ENCODE measurements around the gene ZC2HC1B. TPM values are rescaled to one million over a fixed set of nuclear protein-coding genes. Genes with fewer than 3 reads are reported as not detected.

ZC2HC1B gene
- total RNA-seq, 2 experiments from 2014 or later = not detected

DNA sequence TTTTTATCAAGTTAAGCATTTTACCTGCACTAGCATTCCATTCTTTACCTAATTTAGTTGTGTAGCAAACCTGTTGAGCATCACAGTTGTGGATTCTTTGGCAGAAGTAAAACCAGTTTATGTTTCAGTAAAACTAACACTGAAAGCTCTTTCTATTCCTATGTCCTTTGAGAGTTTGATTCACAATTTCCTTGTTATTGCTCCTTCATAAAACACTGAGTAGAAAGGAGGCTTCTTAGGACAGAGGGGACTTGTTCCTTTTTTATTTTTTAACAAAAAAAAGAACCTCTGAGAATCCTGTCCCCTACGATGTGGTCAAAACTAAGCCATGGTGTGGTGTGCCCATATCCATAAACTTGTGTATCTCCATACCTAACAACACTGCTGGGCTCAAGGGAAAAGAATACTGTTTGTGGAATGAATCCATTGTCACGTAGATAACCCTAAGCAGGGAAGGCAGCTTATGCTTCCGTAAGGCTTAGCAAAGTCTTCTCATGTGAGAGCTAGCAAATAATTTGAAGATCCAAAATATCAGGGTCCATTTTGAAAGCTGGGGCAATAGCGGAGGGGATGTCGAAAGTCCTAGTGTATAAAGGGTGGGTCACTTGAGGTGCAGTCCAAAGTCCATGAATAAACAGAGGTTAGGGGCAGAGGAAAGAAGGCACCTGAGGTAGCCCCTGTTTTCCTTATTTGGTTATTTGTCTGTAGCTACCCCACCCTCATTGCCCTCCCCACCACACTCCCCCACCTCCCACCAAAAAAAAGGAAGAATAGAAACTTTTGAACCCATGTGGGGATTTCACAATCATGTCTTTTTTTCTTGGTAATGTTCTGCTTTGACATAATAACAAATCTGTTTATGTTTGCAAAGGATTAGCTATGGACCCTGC lies 72.7 kb downstream of the ZC2HC1B start:
- no peaks in the 10 kb centered on the region for H3K36me3 Mint-ChIP-seq (ENCODE audit: low read depth)
- H3K4me1 Mint-ChIP-seq (ENCODE audit: low read depth) = peaks cover 10% of the 10 kb centered on the region
- ChIA-PET POLR2A (no interaction called here), CTCF (interaction anchor here (1.9 to 10.8 kb wide), 3 partner anchors 76 to 360 kb away, joined by 5 to 161 read pairs (median 79); no protein-coding TSS in a partner anchor)
- H3K4me3 Mint-ChIP-seq = no peak overlapping the region
- no peaks in the 10 kb centered on the region for H3K9me3 Mint-ChIP-seq (ENCODE audit: insufficient read depth)
- H3K27ac Mint-ChIP-seq = no peak overlapping the region
- H3K27me3 Mint-ChIP-seq (ENCODE audit: low read depth) = peaks cover 7% of the 10 kb centered on the region
- no peak for DNase-seq
- no peak for ATAC-seq

DNA sequence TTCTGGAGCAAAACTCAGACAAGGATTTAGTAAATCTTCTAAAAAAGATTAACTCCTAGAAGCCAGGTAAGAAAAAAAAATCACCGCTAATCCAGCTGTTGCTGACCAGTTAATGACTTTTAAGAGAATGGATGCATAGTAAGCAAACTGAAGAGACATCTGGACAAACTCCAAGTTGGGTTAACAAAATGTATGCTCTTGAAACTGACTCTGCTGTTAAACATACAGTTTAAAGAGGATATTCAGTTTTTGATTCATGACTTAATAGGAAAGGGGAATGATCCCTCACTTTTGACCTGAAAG lies 73.3 kb downstream of the ZC2HC1B start:
- ATAC-seq = no peak
- Mint-ChIP-seq H3K27ac (no peak overlapping the region), H3K36me3 (ENCODE audit: low read depth) (no peaks in the 10 kb centered on the region), H3K4me1 (ENCODE audit: low read depth) (peaks cover 15% of the 10 kb centered on the region), H3K27me3 (ENCODE audit: low read depth) (peaks cover 7% of the 10 kb centered on the region), H3K4me3 (no peak overlapping the region), H3K9me3 (ENCODE audit: insufficient read depth) (no peaks in the 10 kb centered on the region)
- no peak for DNase-seq
- POLR2A ChIA-PET = no interaction called here
- CTCF ChIA-PET = interaction anchor here (1.9 to 10.8 kb wide), 3 partner anchors 75 to 360 kb away, joined by 5 to 161 read pairs (median 79); no protein-coding TSS in a partner anchor

DNA sequence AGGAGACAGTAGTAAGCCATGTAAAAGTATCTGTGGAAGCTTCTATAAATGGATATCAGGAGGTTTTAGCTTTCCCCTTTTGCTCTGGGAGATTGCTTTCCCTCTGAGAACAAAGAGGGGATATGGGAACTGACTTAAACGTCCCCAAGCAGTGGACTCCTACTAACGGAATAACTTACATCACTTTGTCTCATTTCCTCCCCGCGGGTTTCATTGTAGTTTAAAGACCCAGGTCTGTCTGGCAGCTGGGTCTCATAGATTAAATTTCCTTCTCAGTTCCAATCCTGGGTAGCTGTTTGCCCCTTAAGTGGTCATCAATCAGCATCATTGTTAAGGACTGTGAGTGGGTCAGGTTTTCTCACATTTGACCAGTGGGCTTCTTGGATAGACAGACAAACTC lies 75.1 kb downstream of the ZC2HC1B start:
- DNase-seq = no peak
- ChIA-PET POLR2A (interaction anchor here (1.0 kb wide), 1 partner anchor 156 kb away, joined by 4 read pairs; the partner anchor contains the start of gene SF3B5), CTCF (interaction anchor here (0.8 to 10.8 kb wide), 46 partner anchors 8 to 427 kb away, joined by 3 to 161 read pairs (median 6); partner anchors contain the start of genes FUCA2, LTV1, SF3B5 and ZC2HC1B)
- Mint-ChIP-seq H3K27me3 (ENCODE audit: low read depth) (peaks cover 5% of the 10 kb centered on the region), H3K4me3 (no peak overlapping the region), H3K36me3 (ENCODE audit: low read depth) (no peaks in the 10 kb centered on the region), H3K4me1 (ENCODE audit: low read depth) (peaks cover 15% of the 10 kb centered on the region), H3K27ac (no peak overlapping the region), H3K9me3 (ENCODE audit: insufficient read depth) (no peaks in the 10 kb centered on the region)
- ATAC-seq = no peak

- H3K27ac Mint-ChIP-seq = no peak overlapping the region
Observed at GRCh38 chr6:143940011-143940597, 75.8 kb downstream of the ZC2HC1B start.

GRCh38 chr6:143941852-143942627 lies 77.8 kb downstream of the ZC2HC1B start:
- ChIA-PET CTCF (interaction anchor here (0.7 to 10.8 kb wide), 35 partner anchors 9 to 406 kb away, joined by 3 to 161 read pairs (median 4); partner anchors contain the start of gene LTV1), POLR2A (interaction anchor here (0.6 to 1.1 kb wide), 2 partner anchors 113 to 368 kb away, joined by 3 to 4 read pairs; no protein-coding TSS in a partner anchor)
- H3K9me3 Mint-ChIP-seq (ENCODE audit: insufficient read depth) = no peaks in the 10 kb centered on the region

More at GRCh38 chr6:143940011-143940597, 75.8 kb downstream of the ZC2HC1B start:
- ATAC-seq = peak; percentile 87
- peak; percentile 77 for DNase-seq
- ChIA-PET POLR2A (interaction anchor here (1.0 to 1.2 kb wide), 2 partner anchors 74 to 156 kb away, joined by 4 read pairs; partner anchors contain the start of gene SF3B5), CTCF (interaction anchor here (0.6 to 10.8 kb wide), 74 partner anchors 8 to 628 kb away, joined by 3 to 161 read pairs (median 4); partner anchors contain the start of genes FUCA2, LTV1, SF3B5 and ZC2HC1B)
- Mint-ChIP-seq H3K4me1 (ENCODE audit: low read depth) (peaks cover 15% of the 10 kb centered on the region), H3K36me3 (ENCODE audit: low read depth) (no peaks in the 10 kb centered on the region), H3K4me3 (no peak overlapping the region), H3K9me3 (ENCODE audit: insufficient read depth) (no peaks in the 10 kb centered on the region), H3K27me3 (ENCODE audit: low read depth) (peaks cover 5% of the 10 kb centered on the region)

DNA sequence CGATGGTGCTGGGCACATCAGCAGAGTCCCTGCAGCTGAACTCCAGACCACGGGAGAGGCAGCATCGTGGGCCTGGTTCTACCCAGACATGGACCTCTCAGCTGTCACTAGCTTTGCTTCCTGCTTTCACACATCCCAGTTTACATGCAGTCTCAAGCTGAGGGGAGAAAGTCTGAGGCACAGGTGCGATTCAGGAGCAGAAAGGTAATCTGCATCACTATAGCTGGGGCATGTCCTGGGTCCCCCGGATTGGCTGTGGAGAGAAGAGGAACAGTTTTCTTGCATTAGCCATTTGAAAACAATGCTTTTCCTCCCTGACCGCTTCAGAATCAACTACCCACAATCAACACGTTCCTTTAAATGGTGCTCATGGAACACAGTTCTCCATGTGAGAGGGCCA lies 83.9 kb downstream of the ZC2HC1B start:
- Mint-ChIP-seq H3K9me3 (ENCODE audit: insufficient read depth) (no peaks in the 10 kb centered on the region), H3K4me1 (ENCODE audit: low read depth) (no peaks in the 10 kb centered on the region), H3K4me3 (no peak overlapping the region), H3K27me3 (ENCODE audit: low read depth) (no peaks in the 10 kb centered on the region), H3K27ac (no peak overlapping the region), H3K36me3 (ENCODE audit: low read depth) (no peaks in the 10 kb centered on the region)
- ATAC-seq = no peak
- POLR2A ChIA-PET = no interaction called here
- CTCF ChIA-PET = interaction anchor here (0.7 to 3.6 kb wide), 3 partner anchors 8 to 65 kb away, joined by 3 to 20 read pairs (median 9); no protein-coding TSS in a partner anchor
- no peak for DNase-seq

More at GRCh38 chr6:143941852-143942627, 77.8 kb downstream of the ZC2HC1B start:
- Mint-ChIP-seq H3K27ac (peak overlapping the region; percentile 30), H3K4me1 (ENCODE audit: low read depth) (peaks cover 15% of the 10 kb centered on the region), H3K36me3 (ENCODE audit: low read depth) (no peaks in the 10 kb centered on the region), H3K4me3 (no peak overlapping the region), H3K27me3 (ENCODE audit: low read depth) (peaks cover 3% of the 10 kb centered on the region)
- DNase-seq = peak; percentile 77
- peak; percentile 76 for ATAC-seq

DNA sequence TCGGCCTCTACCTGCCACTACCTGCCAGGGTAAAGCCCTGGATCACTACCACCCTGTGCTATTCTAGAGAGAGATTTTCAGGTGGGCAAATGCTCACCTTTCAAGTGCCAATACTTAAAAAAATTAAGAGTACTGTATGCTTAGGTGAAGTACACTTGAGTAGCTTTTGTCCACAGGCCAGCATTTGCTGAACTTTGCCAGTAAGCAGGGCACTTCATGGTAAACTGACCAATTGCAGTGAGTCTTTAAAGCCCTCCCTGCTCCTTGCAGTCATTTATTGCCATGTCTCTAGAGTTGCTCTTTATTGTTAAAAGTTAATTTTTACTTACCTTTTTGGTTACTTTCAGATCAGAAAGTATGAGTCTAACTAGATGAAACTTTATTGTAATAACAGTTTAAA lies 85.3 kb downstream of the ZC2HC1B start:
- Mint-ChIP-seq H3K4me3 (no peak overlapping the region), H3K9me3 (ENCODE audit: insufficient read depth) (no peaks in the 10 kb centered on the region), H3K27me3 (ENCODE audit: low read depth) (no peaks in the 10 kb centered on the region), H3K4me1 (ENCODE audit: low read depth) (no peaks in the 10 kb centered on the region), H3K27ac (no peak overlapping the region), H3K36me3 (ENCODE audit: low read depth) (no peaks in the 10 kb centered on the region)
- POLR2A ChIA-PET = no interaction called here
- ATAC-seq (no peak), DNase-seq (peak; percentile 2)
- CTCF ChIA-PET = interaction anchor here (2.8 to 3.6 kb wide), 2 partner anchors 10 to 64 kb away, joined by 9 to 20 read pairs; no protein-coding TSS in a partner anchor

- DNase-seq (peak; percentile 18), ATAC-seq (no peak)
- no peak overlapping the region for H3K4me3 Mint-ChIP-seq
- POLR2A ChIA-PET = no interaction called here
- H3K36me3 Mint-ChIP-seq (ENCODE audit: low read depth) = no peaks in the 10 kb centered on the region
- CTCF ChIA-PET = interaction anchor here (2.2 to 3.6 kb wide), 3 partner anchors 8 to 64 kb away, joined by 9 to 20 read pairs (median 9); no protein-coding TSS in a partner anchor
- H3K27me3 Mint-ChIP-seq (ENCODE audit: low read depth) = no peaks in the 10 kb centered on the region
- no peaks in the 10 kb centered on the region for H3K9me3 Mint-ChIP-seq (ENCODE audit: insufficient read depth)
- H3K4me1 Mint-ChIP-seq (ENCODE audit: low read depth) = no peaks in the 10 kb centered on the region
- H3K27ac Mint-ChIP-seq = no peak overlapping the region
Observed at GRCh38 chr6:143949962-143950361, 85.7 kb downstream of the ZC2HC1B start.

DNA sequence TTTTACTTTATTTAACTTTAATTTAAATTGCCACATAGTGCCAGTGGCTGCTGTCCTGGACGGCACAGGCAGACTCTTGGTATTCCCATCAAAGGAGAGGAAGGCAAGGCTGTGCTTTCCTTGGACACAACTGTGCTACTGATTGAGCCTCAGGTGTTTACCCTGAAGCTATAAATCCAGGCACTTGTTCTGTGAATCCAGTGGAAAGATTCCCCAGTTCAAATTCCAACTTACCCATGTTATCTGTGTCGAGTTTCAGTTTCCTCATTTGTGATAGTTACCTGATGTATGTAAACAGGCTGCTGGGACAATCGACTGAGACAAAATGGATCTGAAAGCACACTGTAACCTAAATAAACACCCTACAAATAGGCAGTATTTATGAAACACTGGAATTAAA lies 86.6 kb downstream of the ZC2HC1B start:
- no peaks in the 10 kb centered on the region for H3K4me1 Mint-ChIP-seq (ENCODE audit: low read depth)
- no peaks in the 10 kb centered on the region for H3K36me3 Mint-ChIP-seq (ENCODE audit: low read depth)
- CTCF ChIA-PET = interaction anchor here (2.2 to 3.6 kb wide), 2 partner anchors 9 to 11 kb away, joined by 9 to 20 read pairs; no protein-coding TSS in a partner anchor
- H3K4me3 Mint-ChIP-seq = no peak overlapping the region
- H3K27ac Mint-ChIP-seq = no peak overlapping the region
- H3K9me3 Mint-ChIP-seq (ENCODE audit: insufficient read depth) = no peaks in the 10 kb centered on the region
- no peak for ATAC-seq
- POLR2A ChIA-PET = no interaction called here
- DNase-seq = peak; percentile 10
- H3K27me3 Mint-ChIP-seq (ENCODE audit: low read depth) = no peaks in the 10 kb centered on the region

DNA sequence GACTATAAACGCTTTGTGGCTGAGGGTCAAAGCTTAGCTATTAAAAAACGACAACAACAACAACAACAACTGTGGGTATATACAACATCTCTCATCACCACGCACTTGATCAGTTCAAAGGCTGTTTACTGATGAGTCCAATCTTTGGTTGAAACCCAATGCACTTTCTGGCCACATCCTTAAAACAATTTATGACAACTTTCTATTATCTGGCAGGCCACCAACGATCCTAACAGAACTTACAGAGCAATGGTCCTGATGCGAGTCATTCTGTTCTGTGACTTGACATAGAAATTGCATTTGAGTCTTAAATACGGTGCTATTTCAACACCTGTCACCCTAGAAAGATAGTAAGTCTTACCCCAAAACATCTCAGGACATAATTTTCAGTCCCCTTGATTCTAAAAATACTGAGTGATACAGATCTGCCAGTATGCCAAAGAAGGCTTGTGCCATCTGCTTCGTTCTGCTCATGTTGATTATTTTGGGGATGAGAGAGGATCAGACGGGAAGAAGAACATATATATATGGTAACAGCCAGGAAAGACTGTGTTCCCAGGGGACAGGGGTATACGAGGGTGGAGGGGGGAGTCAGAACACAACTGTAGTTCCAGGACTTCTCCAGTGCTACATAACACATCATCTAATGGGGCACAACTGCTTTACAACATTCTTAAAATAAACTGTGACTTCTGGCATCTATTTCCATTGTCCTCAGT lies 87.9 kb downstream of the ZC2HC1B start:
- DNase-seq (peak; percentile 5), ATAC-seq (no peak)
- Mint-ChIP-seq H3K36me3 (ENCODE audit: low read depth) (no peaks in the 10 kb centered on the region), H3K27ac (no peak overlapping the region), H3K4me3 (no peak overlapping the region), H3K4me1 (ENCODE audit: low read depth) (no peaks in the 10 kb centered on the region), H3K27me3 (ENCODE audit: low read depth) (no peaks in the 10 kb centered on the region), H3K9me3 (ENCODE audit: insufficient read depth) (no peaks in the 10 kb centered on the region)
- ChIA-PET POLR2A (no interaction called here), CTCF (interaction anchor here (0.9 to 3.6 kb wide), 6 partner anchors 11 to 61 kb away, joined by 4 to 20 read pairs (median 7); no protein-coding TSS in a partner anchor)
